GM23338 (cell line): Measurements from ENCODE around the gene WWC1. TPM values are rescaled to one million over a fixed set of nuclear protein-coding genes. Genes with fewer than 3 reads are reported as not detected.

Experiments used
- ATAC-seq: fragments of 200-7000 bp; cut with Tn5 transposase; 3 replicates; pipeline ENCODE4 v1.9.1; 2020
- DNase-seq: peaks from one replicate; pipeline ENCODE4 v3.0.0-alpha.2; 2015; ENCODE audit warnings: low spot score
- H2AFZ ChIP-seq: fragments of 200-600 bp; sonication (generic); 2 replicates; pipeline ENCODE4 v1.8.0; 2016; ENCODE audit warnings: antibody characterized with exemption, mild to moderate bottlenecking, moderate library complexity
- H3F3A ChIP-seq: fragments of 200-600 bp; sonication (generic); replicated peaks from 2 replicates; pipeline ENCODE4 v1.8.0; 2017; ENCODE audit warnings: antibody characterized with exemption, mixed run types, low read depth
- H3K27ac ChIP-seq: fragments of 200-600 bp; sonication (generic); 2 replicates; pipeline ENCODE4 v1.6.1; 2016; ENCODE audit warnings: low read depth
- H3K27me3 ChIP-seq: fragments of 200-600 bp; sonication (generic); 2 replicates; pipeline ENCODE4 v1.8.0; 2016; ENCODE audit warnings: mild to moderate bottlenecking, mixed run types, moderate library complexity; ENCODE audit not compliant: insufficient read depth
- H3K36me3 ChIP-seq: fragments of 200-600 bp; sonication (generic); 2 replicates; pipeline ENCODE4 v1.8.0; 2016; ENCODE audit warnings: mild to moderate bottlenecking; ENCODE audit not compliant: insufficient read depth
- H3K4me1 ChIP-seq: fragments of 200-600 bp; sonication (generic); 2 replicates; pipeline ENCODE4 v1.8.0; 2016; ENCODE audit warnings: mild to moderate bottlenecking, moderate library complexity; ENCODE audit not compliant: insufficient read depth
- H3K4me2 ChIP-seq: fragments of 200-600 bp; sonication (generic); 2 replicates; pipeline ENCODE4 v1.7.1; 2017; ENCODE audit warnings: mixed run types
- H3K4me3 ChIP-seq: fragments of 200-600 bp; sonication (generic); 2 replicates; pipeline ENCODE4 v1.6.1; 2016; ENCODE audit warnings: mixed run types
- H3K79me2 ChIP-seq: fragments of 200-600 bp; sonication (generic); replicated peaks from 2 replicates; pipeline ENCODE4 v1.8.0; 2017; ENCODE audit warnings: mild to moderate bottlenecking; ENCODE audit not compliant: insufficient read depth
- H3K9me2 ChIP-seq: fragments of 200-600 bp; sonication (generic); 2 replicates; pipeline ENCODE4 v1.8.0; 2017; ENCODE audit not compliant: insufficient read depth
- H4K20me1 ChIP-seq: fragments of 200-600 bp; sonication (generic); replicated peaks from 2 replicates; pipeline ENCODE4 v1.8.0; 2017; ENCODE audit warnings: mild to moderate bottlenecking; ENCODE audit not compliant: insufficient read depth
- H3K27ac Mint-ChIP-seq: 2 replicates; pipeline ENCODE4 v1.8.0; 2020; ENCODE audit warnings: inconsistent platforms, mild to moderate bottlenecking, moderate library complexity, mixed read lengths
- H3K27me3 Mint-ChIP-seq: 3 replicates; pipeline ENCODE4 v1.8.0; 2022; ENCODE audit warnings: low read depth, mild to moderate bottlenecking, moderate library complexity, mixed read lengths, inconsistent platforms; ENCODE audit not compliant: insufficient read depth, poor library complexity
- H3K36me3 Mint-ChIP-seq: 3 replicates; pipeline ENCODE4 v1.8.0; 2021; ENCODE audit warnings: low read depth, mild to moderate bottlenecking, inconsistent platforms, moderate library complexity, mixed read lengths
- H3K4me1 Mint-ChIP-seq: 3 replicates; pipeline ENCODE4 v1.8.0; 2020; ENCODE audit warnings: mild to moderate bottlenecking, inconsistent platforms, mixed read lengths
- H3K4me3 Mint-ChIP-seq: 3 replicates; pipeline ENCODE4 v1.8.0; 2021; ENCODE audit warnings: moderate library complexity, mild to moderate bottlenecking, inconsistent platforms, mixed read lengths
- H3K9me3 Mint-ChIP-seq: 3 replicates; pipeline ENCODE4 v1.8.0; 2020; ENCODE audit warnings: moderate library complexity, mild to moderate bottlenecking, inconsistent platforms, mixed read lengths
- CREB1 ChIP-seq: fragments of 250-450 bp; sonication (Bioruptor Pico); IDR thresholded peaks from 2 replicates; pipeline ENCODE4 v1.5.0; 2020; ENCODE audit warnings: low read depth, mild to moderate bottlenecking, moderate library complexity
- CTCF ChIP-seq, 2 experiments: fragments of 200-600 bp in 1 of 2; sonication (generic) in 1 of 2; conservative IDR thresholded peaks; 2 replicates each; pipeline versions ENCODE4 v1.5.1 to v1.6.1; 2016 to 2017; ENCODE audit warnings: antibody characterized with exemption in 2 of 2, low read depth in 2 of 2, mild to moderate bottlenecking in 2 of 2, moderate library complexity in 1 of 2
- ETS1 ChIP-seq: IDR thresholded peaks from 2 replicates; pipeline ENCODE4 v1.6.1; 2016; ENCODE audit warnings: antibody characterized with exemption
- EZH2 ChIP-seq: fragments of 200-600 bp; sonication (generic); IDR thresholded peaks from one replicate; pipeline ENCODE4 v1.8.0; 2017; ENCODE audit warnings: antibody characterized with exemption, mild to moderate bottlenecking, low read depth; ENCODE audit not compliant: unreplicated experiment
- EZH2phosphoT487 ChIP-seq: fragments of 200-600 bp; sonication (generic); IDR thresholded peaks from one replicate; pipeline ENCODE4 v1.8.1; 2018; ENCODE audit warnings: antibody characterized with exemption; ENCODE audit not compliant: unreplicated experiment
- JUNB ChIP-seq: IDR thresholded peaks from one replicate; pipeline ENCODE4 v1.6.1; 2016; ENCODE audit warnings: antibody characterized with exemption; ENCODE audit not compliant: unreplicated experiment
- NANOG ChIP-seq: IDR thresholded peaks from 2 replicates; pipeline ENCODE4 v1.6.1; 2016; ENCODE audit warnings: antibody characterized with exemption, borderline replicate concordance
- POLR2AphosphoS5 ChIP-seq: IDR thresholded peaks from 2 replicates; pipeline ENCODE4 v1.6.1; 2016; ENCODE audit warnings: antibody characterized with exemption, low read depth
- STAT1 ChIP-seq: IDR thresholded peaks from one replicate; pipeline ENCODE4 v1.6.1; 2016; ENCODE audit warnings: antibody characterized with exemption; ENCODE audit not compliant: unreplicated experiment
- ZNF114 ChIP-seq: fragments of 250-450 bp; sonication (Bioruptor Pico); IDR thresholded peaks from 2 replicates; pipeline ENCODE4 v1.5.0; 2020; ENCODE audit warnings: mild to moderate bottlenecking, moderate library complexity
- ZNF462 ChIP-seq: fragments of 250-450 bp; sonication (Bioruptor Pico); IDR thresholded peaks from 2 replicates; pipeline ENCODE4 v1.5.0; 2020; ENCODE audit warnings: mild to moderate bottlenecking, moderate library complexity
- polyA plus RNA-seq: library from polyadenylated mRNA; unstranded; fragments of >200 nt; fragmentation: Nextera tagmentation; extraction: Ambion mirVana; gene quantifications from 2 replicates; pipeline ENCODE4 v1.2.1, GENCODE V29; 2016
- total RNA-seq: library from RNA; depleted of rRNA; stranded (reverse); fragments of >200 nt; shearing (Covaris generic); gene quantifications from 2 replicates; pipeline ENCODE4 v1.2.3, GENCODE V29; 2014

WWC1 gene
- total and polyA plus RNA-seq, 2 experiments from 2014 or later: 25.4 to 27.8 TPM

GRCh38 chr5:168303393-168304025 lies 12.1 kb downstream of the WWC1 start:
- Histone ChIP-seq H3K79me2 (peaks cover 73% of the 10 kb centered on the region), H3K4me1 (peaks cover 40% of the 10 kb centered on the region), H3K27ac (no peak overlapping the region), H3K4me3 (no peak overlapping the region), H4K20me1 (peaks cover 49% of the 10 kb centered on the region), H3K4me2 (no peak overlapping the region), H3K27me3 (peaks cover 6% of the 10 kb centered on the region), H3K9me2 (peaks cover 6% of the 10 kb centered on the region; the same call in 1 of the 2 replicates), H2AFZ (no peak overlapping the region), H3F3A (0 out of 2 replicates have a peak, but pooled peaks cover 8% of the 10 kb centered on the region), H3K36me3 (no peaks in the 10 kb centered on the region)
- Mint-ChIP-seq H3K4me1 (peaks cover 48% of the 10 kb centered on the region), H3K4me3 (no peak overlapping the region), H3K27ac (no peak overlapping the region), H3K9me3 (no peaks in the 10 kb centered on the region), H3K36me3 (no peaks in the 10 kb centered on the region), H3K27me3 (peaks cover 12% of the 10 kb centered on the region)
- TF ChIP-seq EZH2phosphoT487 (no peak), ETS1 (no peak), ZNF114 (no peak), CREB1 (no peak), JUNB (no peak), EZH2 (no peak), ZNF462 (no peak), NANOG (no peak), POLR2AphosphoS5 (no peak), CTCF (conservative IDR thresholded peaks at IDR 0.05; ENCODE audit: low read depth in 2 of 2) (no peak), STAT1 (no peak)
- no peak for ATAC-seq
- no peak for DNase-seq
